Thoracic aorta (tissue), 2 donors: ENCODE data around the gene NOS3. TPM values are rescaled to one million over a fixed set of nuclear protein-coding genes. Genes with fewer than 3 reads are reported as not detected.

ENCODE experiments used
- ATAC-seq: fragments of 150-250 bp; one replicate; pipeline ENCODE4 v1.8.0; 2017; ENCODE audit warnings: low read depth; ENCODE audit not compliant: insufficient number of reproducible peaks, low FRiP score
- DNase-seq: peaks from one replicate; pipeline ENCODE4 v3.0.0-alpha.2; 2020; ENCODE audit warnings: low spot score
- H3K27ac ChIP-seq, 2 donors: fragments of 200-600 bp; sonication (generic); 1 replicate in 1 of 2; 2 replicates in 1 of 2; pipeline ENCODE4 v1.5.1; 2016; ENCODE audit warnings: mild to moderate bottlenecking in 2 of 2, moderate library complexity in 2 of 2
- H3K27me3 ChIP-seq: fragments of 200-600 bp; sonication (generic); replicated peaks from 2 replicates; pipeline ENCODE4 v1.6.0; 2016; ENCODE audit warnings: mild to moderate bottlenecking; ENCODE audit not compliant: insufficient read depth
- H3K36me3 ChIP-seq: fragments of 200-600 bp; sonication (generic); one replicate; pipeline ENCODE4 v1.5.1; 2016
- H3K4me1 ChIP-seq, 2 donors: fragments of 200-600 bp; sonication (generic); 1 replicate in 1 of 2; 2 replicates in 1 of 2; pipeline versions ENCODE4 v1.5.1 to v1.6.0; 2016; ENCODE audit warnings: low read depth in 2 of 2, mild to moderate bottlenecking in 1 of 2; ENCODE audit not compliant: control insufficient read depth in 1 of 2
- H3K4me3 ChIP-seq: fragments of 200-600 bp; sonication (generic); 2 replicates; pipeline ENCODE4 v1.5.1; 2016; ENCODE audit warnings: mild to moderate bottlenecking
- H3K9me3 ChIP-seq: fragments of 200-600 bp; sonication (generic); 2 replicates; pipeline ENCODE4 v1.5.1; 2016
- total RNA-seq, 2 donors: library from RNA; depleted of rRNA; stranded (reverse); fragments of >200 nt; gene quantifications; one replicate each; pipeline versions ENCODE4 v1.1.0 to v1.2.3, GENCODE V29; 2016
- TF ChIP-seq, protein P1 (sequence below): fragments of 200-600 bp; sonication (generic); IDR thresholded peaks from one replicate; pipeline ENCODE4 v1.5.1; 2019; ENCODE audit warnings: antibody characterized with exemption

Gene NOS3
- total RNA-seq, 2 donors from 2014 or later, result 8.4 to 18.6 TPM

DNA sequence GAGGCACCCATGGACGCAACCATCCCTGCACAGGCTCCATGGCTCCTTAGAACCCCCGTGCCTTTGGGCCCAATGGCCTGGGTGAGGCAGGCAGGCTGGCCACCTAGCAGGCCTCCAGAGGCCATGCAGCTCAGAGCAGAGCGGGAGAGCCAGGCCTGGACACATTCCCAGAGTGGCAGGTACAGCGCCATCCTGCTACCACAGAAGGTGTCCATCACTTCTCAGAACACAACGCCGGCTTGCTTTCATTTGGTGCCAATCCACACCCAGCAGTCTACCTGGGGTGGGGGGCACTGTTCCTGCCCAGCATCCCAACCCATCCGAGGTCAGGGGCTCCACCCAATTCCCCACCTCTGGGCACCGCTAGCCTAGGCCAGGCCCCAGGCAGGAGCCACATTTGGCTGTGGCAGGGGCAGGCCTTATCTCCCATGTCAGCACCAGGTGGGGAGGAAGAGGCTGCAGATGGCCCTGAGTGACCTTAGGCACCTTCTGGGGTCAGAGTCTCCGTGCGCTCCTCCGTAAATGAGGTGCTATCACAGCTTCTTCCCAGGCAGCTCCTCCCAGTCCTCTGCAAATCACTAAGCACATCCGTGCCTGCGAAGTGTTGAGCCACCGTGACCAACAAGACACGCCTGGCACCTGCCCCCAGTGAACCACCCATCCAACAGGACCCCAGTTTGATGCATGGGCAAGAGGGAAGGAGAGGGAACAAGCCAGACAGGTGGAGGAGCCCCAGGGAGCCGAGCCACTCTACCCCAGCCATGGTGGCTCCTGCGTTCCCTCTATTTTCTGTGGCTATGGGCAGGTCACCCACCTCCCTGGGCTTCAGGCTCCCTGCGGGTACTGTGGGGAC is 26.9 kb upstream of the NOS3 start:
- TF ChIP-seq, protein P1, sequence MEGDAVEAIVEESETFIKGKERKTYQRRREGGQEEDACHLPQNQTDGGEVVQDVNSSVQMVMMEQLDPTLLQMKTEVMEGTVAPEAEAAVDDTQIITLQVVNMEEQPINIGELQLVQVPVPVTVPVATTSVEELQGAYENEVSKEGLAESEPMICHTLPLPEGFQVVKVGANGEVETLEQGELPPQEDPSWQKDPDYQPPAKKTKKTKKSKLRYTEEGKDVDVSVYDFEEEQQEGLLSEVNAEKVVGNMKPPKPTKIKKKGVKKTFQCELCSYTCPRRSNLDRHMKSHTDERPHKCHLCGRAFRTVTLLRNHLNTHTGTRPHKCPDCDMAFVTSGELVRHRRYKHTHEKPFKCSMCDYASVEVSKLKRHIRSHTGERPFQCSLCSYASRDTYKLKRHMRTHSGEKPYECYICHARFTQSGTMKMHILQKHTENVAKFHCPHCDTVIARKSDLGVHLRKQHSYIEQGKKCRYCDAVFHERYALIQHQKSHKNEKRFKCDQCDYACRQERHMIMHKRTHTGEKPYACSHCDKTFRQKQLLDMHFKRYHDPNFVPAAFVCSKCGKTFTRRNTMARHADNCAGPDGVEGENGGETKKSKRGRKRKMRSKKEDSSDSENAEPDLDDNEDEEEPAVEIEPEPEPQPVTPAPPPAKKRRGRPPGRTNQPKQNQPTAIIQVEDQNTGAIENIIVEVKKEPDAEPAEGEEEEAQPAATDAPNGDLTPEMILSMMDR, result no peak
- ATAC-seq, result no peak
- Histone ChIP-seq H3K4me3 (no peak overlapping the region), H3K27ac (no peak overlapping the region), H3K36me3 (no peaks in the 10 kb centered on the region), H3K27me3 (no peaks in the 10 kb centered on the region), H3K9me3 (no peaks in the 10 kb centered on the region), H3K4me1 (no peaks in the 10 kb centered on the region)
- DNase-seq, result no peak

DNA sequence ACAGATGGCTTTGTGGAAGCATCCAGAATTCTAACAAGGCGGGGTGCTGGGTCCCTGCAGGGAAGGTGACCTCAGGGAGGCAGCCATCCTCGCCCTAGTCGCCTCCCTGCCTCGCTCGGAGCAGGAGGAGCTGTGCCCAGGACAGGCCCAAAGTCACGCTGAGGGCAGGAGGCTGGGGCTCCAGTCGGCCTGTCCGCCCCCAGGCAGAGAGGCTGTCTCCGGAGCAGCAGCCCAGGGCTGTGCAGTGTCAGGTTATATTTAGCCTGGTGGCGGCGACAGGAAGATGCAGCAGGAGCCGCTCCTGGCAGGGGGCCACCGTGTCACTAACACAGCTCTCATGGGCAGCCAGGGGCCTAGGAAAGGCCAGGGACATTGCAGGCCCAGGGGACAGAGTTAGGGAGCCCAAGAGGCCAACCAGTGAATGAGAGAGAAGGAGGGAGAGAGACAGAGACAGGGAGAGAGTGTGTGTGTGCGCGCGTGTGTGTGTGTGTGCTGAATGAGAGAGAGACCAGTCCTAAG is 26.2 kb upstream of the NOS3 start:
- Histone ChIP-seq H3K36me3 (no peaks in the 10 kb centered on the region), H3K27me3 (no peaks in the 10 kb centered on the region), H3K4me1 (no peaks in the 10 kb centered on the region), H3K27ac (no peak overlapping the region), H3K9me3 (no peaks in the 10 kb centered on the region), H3K4me3 (no peak overlapping the region)
- DNase-seq (no peak), ATAC-seq (no peak)
- TF ChIP-seq, protein P1, result no peak

DNA sequence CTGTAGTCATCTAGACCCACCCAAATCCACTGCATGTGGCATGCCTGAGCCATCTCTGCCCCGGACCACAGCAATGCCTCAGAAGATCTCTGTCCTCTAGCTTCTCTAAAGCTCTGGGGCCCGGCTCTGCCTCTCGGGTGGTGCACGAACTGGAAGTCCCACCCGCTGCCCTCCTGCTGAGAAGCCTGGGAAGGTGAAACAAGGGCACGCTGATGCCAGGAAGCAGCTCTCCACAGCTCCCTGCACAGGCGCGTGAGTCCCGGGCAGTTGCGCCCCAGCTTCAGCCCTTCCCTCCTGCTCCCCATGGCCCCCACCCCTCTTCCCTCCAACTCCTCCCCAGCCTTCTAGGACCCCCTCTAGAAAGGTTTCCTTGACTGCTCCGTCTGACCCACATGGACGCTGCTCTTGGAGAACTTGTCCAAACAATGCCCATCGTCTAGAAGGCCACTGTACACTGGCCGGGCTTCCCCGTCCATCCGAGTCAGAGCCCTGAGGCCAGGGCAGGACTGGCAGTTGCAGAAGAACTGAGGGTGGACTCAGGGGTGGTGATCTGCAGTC is 25.5 kb upstream of the NOS3 start:
- Histone ChIP-seq H3K4me1 (no peaks in the 10 kb centered on the region), H3K27ac (no peak overlapping the region), H3K9me3 (no peaks in the 10 kb centered on the region), H3K4me3 (no peak overlapping the region), H3K27me3 (no peaks in the 10 kb centered on the region), H3K36me3 (no peaks in the 10 kb centered on the region)
- ATAC-seq (no peak), DNase-seq (no peak)
- TF ChIP-seq, protein P1, result no peak

DNA sequence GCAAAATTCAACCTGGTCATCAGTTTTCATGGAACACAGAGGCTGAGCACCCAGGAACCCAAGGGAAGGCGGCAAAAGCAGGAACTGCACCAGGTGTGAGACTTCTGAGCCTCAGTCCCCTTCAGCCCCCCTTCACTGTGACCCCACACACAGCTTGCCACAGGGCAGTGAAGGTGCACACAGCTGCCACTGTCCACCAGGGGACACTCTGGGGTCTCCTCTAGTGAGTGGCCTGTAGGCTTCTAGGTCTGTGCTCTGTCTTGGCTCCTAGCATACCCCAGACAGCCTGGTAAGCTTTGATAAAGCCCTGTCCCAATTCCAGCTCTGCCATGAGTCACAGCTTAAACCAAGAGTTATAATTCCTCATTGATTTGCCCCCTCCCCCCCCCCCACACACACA is 24.8 kb upstream of the NOS3 start:
- Histone ChIP-seq H3K27ac (no peak overlapping the region), H3K36me3 (no peaks in the 10 kb centered on the region), H3K27me3 (no peaks in the 10 kb centered on the region), H3K4me1 (no peaks in the 10 kb centered on the region), H3K4me3 (no peak overlapping the region), H3K9me3 (no peaks in the 10 kb centered on the region)
- no peak for DNase-seq
- TF ChIP-seq, protein P1, result no peak
- ATAC-seq, result no peak

DNA sequence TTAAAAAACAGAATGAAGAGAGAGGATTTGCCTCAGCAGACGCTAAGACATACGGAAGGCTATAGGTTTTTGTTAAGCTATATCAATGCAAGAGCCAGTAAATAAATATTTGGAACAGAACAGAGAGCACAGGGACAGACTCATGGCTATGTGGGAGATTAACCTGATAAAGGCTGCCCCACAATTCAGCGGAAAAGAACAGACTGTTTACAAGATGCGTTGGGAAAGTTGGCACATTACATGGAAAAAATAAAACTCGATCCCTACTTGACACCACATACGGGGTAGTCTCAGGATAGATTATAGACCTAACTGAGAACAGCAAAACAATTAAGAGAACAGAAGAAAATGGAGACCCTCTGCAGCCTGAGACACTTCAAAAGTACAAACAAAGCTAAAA is 23.5 kb upstream of the NOS3 start:
- H3K36me3 ChIP-seq, result no peaks in the 10 kb centered on the region
- H3K4me3 ChIP-seq, result no peak overlapping the region
- ATAC-seq, result no peak
- no peaks in the 10 kb centered on the region for H3K27me3 ChIP-seq
- no peaks in the 10 kb centered on the region for H3K9me3 ChIP-seq
- TF ChIP-seq, protein P1, result no peak
- H3K4me1 ChIP-seq, result no peaks in the 10 kb centered on the region
- no peak for DNase-seq
- no peak overlapping the region for H3K27ac ChIP-seq
